HepG2 (cell line): ENCODE results near the gene MARCHF9. TPM values are rescaled to one million over a fixed set of nuclear protein-coding genes. Genes with fewer than 3 reads are reported as not detected.

Experiments used
- ATAC-seq: fragments of 200-7000 bp; cut with Tn5 transposase; 3 replicates; pipeline ENCODE4 v1.9.1; 2020; ENCODE audit warnings: mild to moderate bottlenecking, moderate library complexity
- BruUV-seq: library from RNA; stranded (reverse); fragments of 400-500 nt; replicated peaks from 2 replicates; lab custom pipeline; 2021; lab: Mats Ljungman, UMichigan
- CTCF ChIA-PET: fragments of 300-600 bp; formaldehyde crosslinking; extraction: SDS; loops from one replicate; lab custom pipeline; 2021; ENCODE audit warnings: low total read pairs, inconsistent platforms, low intra/inter-chr PET ratio; lab: Yijun Ruan, JAX
- POLR2A ChIA-PET: fragments of 350-600 bp; sonication (Branson Sonifier 250); formaldehyde crosslinking; loops from one replicate; lab custom pipeline; 2020; ENCODE audit warnings: antibody characterized with exemption, inconsistent platforms; lab: Yijun Ruan, JAX
- DNase-seq: peaks from one replicate; pipeline ENCODE4 v3.0.0-alpha.2; 2015; ENCODE audit warnings: low spot score
- FAIRE-seq: peaks from 3 replicates; lab custom pipeline; 2011; peaks lifted over from hg19 to GRCh38; lab: Jason Lieb, UNC
- H2AFZ ChIP-seq: one replicate; pipeline ENCODE4 v1.6.1; 2011; ENCODE audit warnings: low read length, inconsistent platforms
- H3K27ac ChIP-seq: fragments of 300-600 bp; 3 replicates; pipeline ENCODE4 v1.8.0; 2011; ENCODE audit warnings: mixed run types, mild to moderate bottlenecking, mixed read lengths, low read length, inconsistent platforms; ENCODE audit not compliant: insufficient read depth; ENCODE audit errors: extremely low read length
- H3K27me3 ChIP-seq, 2 experiments: fragments of 200-600 bp in 1 of 2; 2 replicates in 1 of 2; 3 replicates in 1 of 2; pipeline versions ENCODE4 v1.6.0 to v1.8.0; 2011; ENCODE audit warnings: low read length in 2 of 2, mild to moderate bottlenecking in 2 of 2, moderate library complexity in 2 of 2, inconsistent platforms in 1 of 2; ENCODE audit not compliant: insufficient read depth in 2 of 2, control insufficient read depth in 1 of 2
- H3K36me3 ChIP-seq, 2 experiments: fragments of 200-600 bp in 1 of 2; replicated peaks in 1 of 2; 2 replicates in 1 of 2; 3 replicates in 1 of 2; pipeline versions ENCODE4 v1.5.1 to v1.8.0; 2011; ENCODE audit warnings: low read length in 2 of 2, inconsistent platforms in 1 of 2; ENCODE audit not compliant: insufficient read depth in 2 of 2, control insufficient read depth in 1 of 2
- H3K4me1 ChIP-seq: 2 replicates; pipeline ENCODE4 v1.5.1; 2012; ENCODE audit warnings: low read length, inconsistent platforms; ENCODE audit not compliant: insufficient read depth
- H3K4me2 ChIP-seq: 2 replicates; pipeline ENCODE4 v1.6.0; 2011; ENCODE audit warnings: low read depth, low read length, inconsistent platforms
- H3K4me3 ChIP-seq, 3 experiments: fragments of 200-600 bp in 1 of 3; sonication (generic), shearing (Covaris generic) in 1 of 3; replicated peaks in 1 of 3; 2 replicates each; pipeline ENCODE4 v1.5.1; 2011 to 2016; ENCODE audit warnings: low read length in 3 of 3, inconsistent platforms in 2 of 3, low read depth in 2 of 3, mild to moderate bottlenecking in 2 of 3, control low read depth in 1 of 3, mixed read lengths in 1 of 3; ENCODE audit not compliant: insufficient read depth in 1 of 3
- H3K79me2 ChIP-seq: one replicate; pipeline ENCODE4 v1.6.1; 2011; ENCODE audit warnings: low read length, inconsistent platforms; ENCODE audit not compliant: insufficient read depth
- H3K9ac ChIP-seq: 2 replicates; pipeline ENCODE4 v1.6.0; 2011; ENCODE audit warnings: mild to moderate bottlenecking, low read depth, low read length, inconsistent platforms; ENCODE audit not compliant: insufficient read depth
- H3K9me3 ChIP-seq: 2 replicates; pipeline ENCODE4 v1.5.1; 2012; ENCODE audit warnings: mild to moderate bottlenecking, low read length
- H4K20me1 ChIP-seq: 2 replicates; pipeline ENCODE4 v1.6.0; 2011; ENCODE audit warnings: inconsistent platforms, mild to moderate bottlenecking, low read length, moderate library complexity; ENCODE audit not compliant: insufficient read depth
- KLF6 ChIP-seq: IDR thresholded peaks from 2 replicates; pipeline ENCODE4 v1.8.0; 2016; ENCODE audit warnings: missing biosample characterization, missing genetic modification reagents
- MBD4 ChIP-seq: IDR thresholded peaks from 2 replicates; pipeline ENCODE4 v1.6.1; 2012; ENCODE audit warnings: low read length, inconsistent platforms, borderline replicate concordance
- MLX ChIP-seq: IDR thresholded peaks from 2 replicates; pipeline ENCODE4 v1.6.1; 2016
- PCBP2 ChIP-seq: fragments of 200-400 bp; formaldehyde crosslinking; optimal IDR thresholded peaks from 2 replicates; pipeline ENCODE3; 2018; ENCODE audit warnings: low read length, low read depth; ENCODE audit not compliant: poor library complexity, severe bottlenecking
- SNAPC2 ChIP-seq: sonication (generic); formaldehyde crosslinking; IDR thresholded peaks from 2 replicates; pipeline ENCODE4 v1.8.1; 2022; ENCODE audit warnings: mild to moderate bottlenecking, missing genetic modification reagents
- ZBTB44 ChIP-seq: sonication (generic); formaldehyde crosslinking; IDR thresholded peaks from 2 replicates; pipeline ENCODE4 v1.4.0; 2020; ENCODE audit warnings: missing genetic modification reagents
- ZFP36L1 ChIP-seq: sonication (generic); formaldehyde crosslinking; IDR thresholded peaks from 2 replicates; pipeline ENCODE4 v1.8.0; 2022; ENCODE audit warnings: mild to moderate bottlenecking, missing genetic modification reagents, moderate library complexity
- ZFP62 ChIP-seq: sonication (generic); formaldehyde crosslinking; IDR thresholded peaks from 2 replicates; pipeline ENCODE4 v1.4.0; 2020; ENCODE audit warnings: missing genetic modification reagents
- ZNF784 ChIP-seq: sonication (generic); formaldehyde crosslinking; IDR thresholded peaks from 2 replicates; pipeline ENCODE4 v1.5.1; 2020; ENCODE audit warnings: missing genetic modification reagents, mild to moderate bottlenecking, borderline replicate concordance
- WGBS: methylation state at CpG from one replicate; pipeline ENCODE4 v1.1.6; 2017; ENCODE audit warnings: low lambda C conversion rate; 5-methylcytosine and 5-hydroxymethylcytosine counted together
- in situ Hi-C: cut with HindIII; loops from 2 replicates; pipeline ENCODE4 v1.10.0; 2017; ENCODE audit warnings: low pct_unique_long_range_greater_than_20kb; ENCODE audit not compliant: extremely low pct_ligation_motif_present
- intact Hi-C: fragments of 100-400 bp; cut with micrococcal nuclease; formaldehyde crosslinking; loops from one replicate; pipeline ENCODE4 v1.10.0; 2022; ENCODE audit not compliant: unreplicated experiment
- polyA plus RNA-seq, 8 experiments: library from polyadenylated mRNA; depleted of rRNA in 3 of 8; stranded (reverse) in 7 of 8; unstranded in 1 of 8; fragments of >200 nt; fragmentation: Illumina TruSeq in 4 of 8; extraction: Trizol in 4 of 8; gene quantifications; 2 replicates each; pipeline versions ENCODE4 v1.2.1 to v1.2.3, GENCODE V29; 2011 to 2016; ENCODE audit warnings: low read depth in 4 of 8, missing spikeins in 1 of 8, mixed read lengths in 1 of 8; ENCODE audit not compliant: insufficient read depth in 1 of 8
- total RNA-seq, 5 experiments: library from RNA; depleted of rRNA; stranded (reverse); fragments of >200 nt; fragmentation: Illumina TruSeq; extraction: Trizol; gene quantifications; 2 replicates each; pipeline ENCODE4 v1.2.3, GENCODE V29; 2016; ENCODE audit warnings: low read depth in 1 of 5

MARCHF9 gene
- total and polyA plus RNA-seq, 2 of the 13 experiments (the other 11 are each of a cell fraction or from before 2014, with no cell fraction given) = 5.7 to 9.6 TPM

GRCh38 chr12:57730336-57731067 is 24.4 kb upstream of the MARCHF9 start:
- no peak overlapping the region for H3K27ac ChIP-seq
- no peaks in the 10 kb centered on the region for H3K79me2 ChIP-seq
- H3K4me3 ChIP-seq = no peak overlapping the region
- intact Hi-C loops = no loop called here
- TF ChIP-seq ZBTB44 (CRISPR knock-in tag) (no peak), ZFP36L1 (no peak), MBD4 (no peak), ZFP62 (CRISPR knock-in tag) (no peak), SNAPC2 (CRISPR knock-in tag) (no peak), MLX (CRISPR knock-in tag) (no peak), KLF6 (CRISPR knock-in tag) (no peak), ZNF784 (CRISPR knock-in tag) (no peak), PCBP2 (no peak)
- H3K9ac ChIP-seq = no peak overlapping the region
- ChIA-PET CTCF (no interaction called here), POLR2A (no interaction called here)
- no peaks in the 10 kb centered on the region for H3K9me3 ChIP-seq
- ATAC-seq = no peak
- H3K4me2 ChIP-seq = no peak overlapping the region
- in situ Hi-C loops = no loop called here
- H3K36me3 ChIP-seq = no peaks in the 10 kb centered on the region
- H2AFZ ChIP-seq = no peak overlapping the region
- peaks cover 2 to 38% of the 10 kb centered on the region in 2 experiments; a peak in 4 of 5 replicates for H3K27me3 ChIP-seq
- H4K20me1 ChIP-seq = no peaks in the 10 kb centered on the region
- 17% methylated on average over 13 of the region's 13 CpGs for WGBS
- H3K4me1 ChIP-seq = peaks cover 18% of the 10 kb centered on the region
- no peak for FAIRE-seq
- no TSS peak for BruUV-seq
- no peak for DNase-seq
